HL-60 (cell line): ENCODE data around the gene MCF2L2.

ENCODE experiments used
- DNase-seq, 2 experiments: peaks; one replicate each; pipeline ENCODE4 v3.0.0-alpha.2; 2010 to 2020; ENCODE audit warnings: low read depth in 1 of 2, low spot score in 1 of 2
- H3K27ac ChIP-seq: fragments of 250-450 bp; sonication (Bioruptor Pico); replicated peaks from 2 replicates; pipeline ENCODE4 v1.5.1; 2020; ENCODE audit warnings: mild to moderate bottlenecking, moderate library complexity
- H3K27me3 ChIP-seq: fragments of 250-450 bp; sonication (Bioruptor Pico); 2 replicates; pipeline ENCODE4 v1.5.1; 2021; ENCODE audit warnings: mild to moderate bottlenecking, moderate library complexity; ENCODE audit not compliant: insufficient read depth, poor library complexity, severe bottlenecking
- H3K4me3 ChIP-seq: replicated peaks from 2 replicates; pipeline ENCODE4 v1.5.1; 2011; ENCODE audit warnings: mild to moderate bottlenecking, control low read depth, low read length; ENCODE audit not compliant: insufficient read depth
- CTCF ChIP-seq: IDR thresholded peaks from one replicate; pipeline ENCODE4 v1.5.1; 2011; ENCODE audit warnings: low read length, control low read depth, inconsistent platforms; ENCODE audit not compliant: insufficient read depth
- GABPA ChIP-seq: IDR thresholded peaks from 2 replicates; pipeline ENCODE4 v1.6.1; 2012; ENCODE audit warnings: low read depth
- POLR2AphosphoS5 ChIP-seq: IDR thresholded peaks from 2 replicates; pipeline ENCODE4 v1.6.1; 2012; ENCODE audit warnings: low read depth
- REST ChIP-seq: IDR thresholded peaks from 2 replicates; pipeline ENCODE4 v1.6.1; 2012; ENCODE audit warnings: low read depth; ENCODE audit not compliant: insufficient replicate concordance
- SPI1 ChIP-seq: IDR thresholded peaks from 2 replicates; pipeline ENCODE4 v1.6.1; 2012; ENCODE audit warnings: low read depth, mild to moderate bottlenecking, borderline replicate concordance

Gene MCF2L2

GRCh38 chr3:183182073-183182472 is 246.3 kb downstream of the MCF2L2 start:
- no peak for DNase-seq
- peaks cover 13% of the 10 kb centered on the region for H3K27me3 ChIP-seq
- TF ChIP-seq GABPA (no peak), POLR2AphosphoS5 (no peak), SPI1 (no peak), CTCF (no peak), REST (no peak)

GRCh38 chr3:183181606-183182005 is 246.8 kb downstream of the MCF2L2 start:
- DNase-seq: no peak
- H3K27me3 ChIP-seq: peaks cover 13% of the 10 kb centered on the region
- H3K27ac ChIP-seq: no peak overlapping the region
- no peak overlapping the region for H3K4me3 ChIP-seq
- TF ChIP-seq POLR2AphosphoS5 (no peak), GABPA (no peak), SPI1 (no peak), REST (no peak), CTCF (no peak)

More at GRCh38 chr3:183182073-183182472, 246.3 kb downstream of the MCF2L2 start:
- H3K27ac ChIP-seq: no peak overlapping the region
- no peak overlapping the region for H3K4me3 ChIP-seq

GRCh38 chr3:183180784-183181295 is 247.6 kb downstream of the MCF2L2 start:
- Histone ChIP-seq H3K4me3 (no peak overlapping the region), H3K27ac (no peak overlapping the region), H3K27me3 (peaks cover 13% of the 10 kb centered on the region)
- no peak for DNase-seq
- TF ChIP-seq REST: no peak
- TF ChIP-seq CTCF: no peak
- no peak for TF ChIP-seq POLR2AphosphoS5
- no peak for TF ChIP-seq GABPA
- no peak for TF ChIP-seq SPI1
